ENCODE results near the gene HTR2C.

GRCh38 chrX:114924423-114924822, 340.5 kb downstream of the HTR2C start:
- TF ChIP-seq CTCF (IDR thresholded peaks at IDR 0.05) (no peak), POLR2A (IDR thresholded peaks at IDR 0.05) (no peak)

All from lower leg skin (tissue), 3 donors.